ENCODE results near the gene EZR.

EZR gene

DNA sequence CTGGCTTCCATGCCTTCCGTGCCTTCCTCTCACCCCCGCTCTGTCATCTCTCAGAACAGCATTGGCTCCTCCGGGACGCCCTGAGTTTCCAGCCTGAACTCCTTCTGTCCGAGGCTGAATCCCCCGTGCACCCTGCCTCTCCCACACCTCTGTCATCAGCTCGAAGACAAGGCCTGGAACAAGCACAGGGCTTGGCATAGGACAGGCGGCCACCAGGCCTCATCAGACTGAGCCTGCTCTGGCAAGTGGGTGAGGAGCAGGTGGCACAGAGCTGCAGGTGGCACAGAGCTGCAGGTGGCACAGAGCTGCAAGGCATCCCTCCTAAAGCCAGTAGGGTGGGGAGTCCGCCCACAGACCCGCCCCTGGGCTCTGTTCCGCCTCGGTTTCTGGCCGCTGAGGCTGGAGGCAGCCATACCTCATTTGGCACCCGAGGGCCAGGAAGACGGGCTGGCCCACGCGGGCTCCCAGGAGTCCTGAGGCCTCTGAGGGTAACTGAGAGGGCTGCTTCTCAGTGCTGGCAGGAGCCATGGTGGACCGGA, 60.2 kb downstream of the EZR start:
- DNase-seq, result no peak

GRCh38 chr6:158758451-158758860, 60.7 kb downstream of the EZR start:
- no peak for DNase-seq

- DNase-seq, result no peak
These were observed 61.4 kb downstream of the EZR start for GRCh38 chr6:158757753-158758090.

DNA sequence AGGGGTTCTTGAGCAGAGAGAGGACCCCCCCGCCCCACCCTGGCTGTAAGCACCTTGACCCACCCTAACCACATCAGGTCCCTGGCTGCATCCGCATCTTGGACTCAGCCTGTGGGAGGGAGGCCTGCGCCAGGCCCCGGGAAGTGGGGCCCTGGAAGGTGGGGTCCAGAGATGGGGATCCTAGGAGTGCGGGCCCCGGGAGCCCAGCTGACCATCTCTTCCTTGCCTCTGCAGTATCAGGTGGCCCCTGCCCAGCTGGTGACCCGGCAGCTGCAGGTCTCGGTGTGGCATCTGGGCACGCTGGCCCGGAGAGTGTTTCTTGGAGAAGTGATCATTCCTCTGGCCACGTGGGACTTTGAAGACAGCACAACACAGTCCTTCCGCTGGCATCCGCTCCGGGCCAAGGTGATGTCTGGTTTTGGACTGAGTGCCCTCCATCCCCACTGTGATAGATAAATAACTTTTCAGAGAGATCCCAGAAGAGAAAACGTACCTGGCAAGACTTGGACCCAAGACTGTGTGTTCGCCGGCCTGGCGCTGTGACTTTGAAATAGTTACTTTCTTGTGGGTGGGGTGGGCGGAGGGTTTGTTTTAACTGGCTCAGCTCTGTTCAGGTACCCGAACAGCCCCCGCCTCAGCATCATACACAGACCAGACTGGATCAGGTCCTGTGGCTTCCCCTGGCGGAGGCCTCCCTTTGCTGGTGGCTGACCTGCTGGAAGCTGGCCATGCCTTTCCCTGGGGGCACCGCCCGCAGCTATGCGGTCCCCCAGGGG, 62.0 kb downstream of the EZR start:
- no peak for DNase-seq

DNA sequence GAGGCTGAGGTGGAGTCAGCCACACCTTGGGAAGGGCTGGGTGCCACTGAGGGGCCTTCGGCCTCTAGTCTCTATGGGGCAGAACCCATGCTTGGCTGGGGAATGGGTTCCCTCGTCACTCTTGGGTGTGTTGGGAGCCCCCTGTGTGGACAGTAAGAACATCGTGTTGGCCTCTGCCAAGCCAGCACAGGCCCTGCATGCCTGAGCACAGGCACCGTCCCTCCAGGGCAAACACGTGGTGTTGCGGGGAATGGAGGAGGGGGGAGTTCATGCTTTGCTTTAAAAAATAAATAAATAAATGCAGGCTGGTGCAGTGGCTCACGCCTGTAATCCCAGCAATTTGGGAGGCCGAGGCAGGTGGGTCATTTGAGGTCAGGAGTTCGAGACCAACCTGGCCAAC, 63.0 kb downstream of the EZR start:
- DNase-seq, result no peak

DNA sequence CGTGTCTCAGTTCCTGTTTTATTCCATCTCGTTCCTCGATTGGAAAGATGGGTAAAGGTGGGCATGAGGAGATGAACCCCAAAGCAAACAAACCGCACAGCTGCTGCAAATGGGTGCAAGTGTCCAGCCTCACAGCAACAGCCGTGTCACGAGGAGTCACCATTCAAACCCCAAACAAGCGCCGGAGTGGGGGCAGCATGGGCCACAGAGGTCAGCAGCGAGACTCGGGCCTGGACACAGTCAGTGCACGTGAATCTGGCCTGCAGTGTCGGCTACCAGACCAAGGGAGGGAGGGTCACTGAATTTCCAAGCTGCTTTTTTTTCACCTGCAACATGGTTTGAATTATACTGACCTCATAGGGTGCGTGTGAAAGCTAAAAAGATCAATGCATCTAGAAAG, 63.5 kb downstream of the EZR start:
- no peak for DNase-seq

GRCh38 chr6:158754738-158755137, 64.4 kb downstream of the EZR start:
- no peak for DNase-seq

- DNase-seq, result no peak
These were observed 65.4 kb downstream of the EZR start for GRCh38 chr6:158753811-158754210.

- no peak for DNase-seq
These were observed 66.6 kb downstream of the EZR start for GRCh38 chr6:158752613-158753012.

DNA sequence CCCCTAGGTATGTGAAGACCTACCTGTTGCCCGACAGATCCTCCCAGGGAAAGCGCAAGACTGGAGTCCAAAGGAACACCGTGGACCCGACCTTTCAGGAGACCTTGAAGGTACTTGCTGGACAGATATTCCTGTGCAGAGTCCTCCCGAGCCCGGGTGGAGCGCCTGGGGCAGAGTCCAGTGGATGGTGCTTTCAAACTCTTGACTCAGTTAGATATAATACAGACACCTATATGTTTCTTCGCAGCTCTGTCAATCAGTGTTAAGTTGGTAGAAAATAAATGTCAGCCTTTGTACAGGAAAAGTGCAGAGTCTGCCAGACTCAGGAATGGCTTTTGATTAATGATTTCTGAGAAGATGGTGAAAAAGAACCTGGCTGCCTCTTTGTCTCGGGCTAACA, 67.2 kb downstream of the EZR start:
- DNase-seq, result no peak

DNA sequence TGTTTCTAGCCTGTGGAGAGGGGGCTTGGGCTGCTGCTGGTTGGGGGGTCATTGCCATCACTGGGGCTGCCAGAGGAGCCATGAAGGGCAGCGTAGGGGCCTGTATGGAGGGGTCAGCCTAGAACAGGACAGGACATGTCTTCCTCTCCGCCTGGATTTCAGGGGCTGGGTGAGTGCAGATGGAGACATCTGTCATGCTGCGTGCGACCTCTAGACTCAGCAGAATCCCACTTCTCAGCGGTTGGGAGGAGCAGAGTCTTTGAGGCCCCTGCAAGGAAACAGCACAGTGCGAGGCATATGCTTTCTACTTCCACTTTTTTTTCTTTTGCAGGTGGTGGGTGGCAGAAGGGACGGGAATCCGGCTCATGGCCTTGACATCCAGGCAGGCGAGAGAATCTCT, 67.9 kb downstream of the EZR start:
- no peak for DNase-seq

DNA sequence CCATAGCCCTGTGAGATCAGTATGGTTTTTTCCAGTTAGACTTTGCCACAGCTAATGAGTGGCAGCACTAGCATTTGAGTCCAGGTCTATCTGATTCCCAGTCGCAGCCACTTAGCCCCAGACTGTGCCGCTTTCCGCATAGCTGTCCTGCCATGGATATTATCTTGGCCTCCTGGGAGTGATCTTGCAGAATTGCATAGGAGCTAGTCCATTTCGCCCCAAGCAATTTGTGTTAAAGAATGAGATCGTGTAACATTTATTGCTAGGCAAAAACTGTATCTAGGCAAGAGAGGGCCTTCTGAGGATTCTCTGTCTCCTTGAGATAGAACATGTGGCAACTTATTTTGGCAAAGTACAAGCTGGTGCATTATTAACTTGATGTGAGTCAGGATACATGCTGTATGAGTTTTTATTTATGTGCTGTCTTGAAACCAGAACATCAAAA, 74.2 kb downstream of the EZR start:
- no peak for DNase-seq

- no peak for DNase-seq
These were observed 76.0 kb downstream of the EZR start for GRCh38 chr6:158743033-158743651.

DNA sequence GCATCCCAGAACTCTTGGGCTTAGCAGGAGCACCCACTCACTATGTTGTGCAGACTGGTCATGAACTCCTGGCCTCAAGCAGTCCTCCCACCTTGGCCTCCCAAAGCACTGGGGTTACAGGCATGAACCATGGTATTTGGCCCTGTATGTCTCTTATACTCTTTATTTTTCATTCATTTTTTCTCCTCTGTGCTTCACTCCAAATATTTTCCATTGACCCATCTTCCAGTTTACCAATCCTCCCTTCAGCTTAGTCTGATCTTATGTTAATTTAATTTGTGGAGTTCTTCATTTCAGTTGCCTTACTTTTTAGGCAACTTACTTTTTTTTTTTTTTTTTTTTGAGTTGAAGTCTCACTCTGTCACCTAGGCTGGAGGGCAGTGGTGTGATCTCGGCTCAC, 79.5 kb downstream of the EZR start:
- DNase-seq, result no peak

DNA sequence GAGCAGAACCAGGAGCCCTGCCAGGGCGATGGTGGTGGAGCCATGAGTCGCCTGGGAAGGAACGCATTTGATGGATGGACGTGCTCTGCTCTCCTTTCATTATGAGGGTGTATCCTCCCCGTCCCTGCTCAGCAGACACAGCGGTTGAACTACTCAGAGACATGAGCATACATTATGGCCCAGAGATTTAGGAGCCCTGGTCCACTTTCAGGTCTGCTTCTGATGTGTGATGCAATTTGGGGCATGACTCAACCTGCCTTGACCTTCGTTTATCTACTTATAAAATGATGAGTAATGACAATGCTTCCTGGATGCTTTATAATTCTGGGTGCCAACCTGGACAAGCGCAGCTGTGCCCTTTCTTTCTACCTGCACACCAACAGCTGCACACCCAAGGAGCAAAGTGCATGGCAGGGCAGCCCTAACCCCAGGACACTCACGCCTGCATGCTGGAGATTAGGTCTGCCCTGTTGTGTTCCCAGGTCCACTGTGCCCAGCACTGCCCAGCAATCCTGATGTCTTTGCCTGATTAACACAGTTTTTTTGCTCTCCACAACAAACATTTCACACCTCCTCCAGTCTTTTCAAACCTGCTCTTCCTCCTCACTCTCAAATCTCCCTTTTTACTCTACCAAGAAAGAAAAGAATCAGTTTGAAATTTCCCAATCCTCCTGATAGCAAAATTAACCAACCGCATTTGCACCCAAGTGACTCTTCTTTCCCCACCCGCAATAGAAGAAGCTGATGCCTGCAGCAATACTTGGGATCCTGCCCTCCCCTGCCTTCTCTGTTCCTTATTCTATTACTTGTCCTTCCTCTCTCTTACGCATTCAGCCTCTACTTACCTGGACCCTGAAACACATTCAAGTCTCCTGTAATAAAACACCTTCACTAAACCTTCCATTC, 81.2 kb downstream of the EZR start:
- no peak for DNase-seq

DNA sequence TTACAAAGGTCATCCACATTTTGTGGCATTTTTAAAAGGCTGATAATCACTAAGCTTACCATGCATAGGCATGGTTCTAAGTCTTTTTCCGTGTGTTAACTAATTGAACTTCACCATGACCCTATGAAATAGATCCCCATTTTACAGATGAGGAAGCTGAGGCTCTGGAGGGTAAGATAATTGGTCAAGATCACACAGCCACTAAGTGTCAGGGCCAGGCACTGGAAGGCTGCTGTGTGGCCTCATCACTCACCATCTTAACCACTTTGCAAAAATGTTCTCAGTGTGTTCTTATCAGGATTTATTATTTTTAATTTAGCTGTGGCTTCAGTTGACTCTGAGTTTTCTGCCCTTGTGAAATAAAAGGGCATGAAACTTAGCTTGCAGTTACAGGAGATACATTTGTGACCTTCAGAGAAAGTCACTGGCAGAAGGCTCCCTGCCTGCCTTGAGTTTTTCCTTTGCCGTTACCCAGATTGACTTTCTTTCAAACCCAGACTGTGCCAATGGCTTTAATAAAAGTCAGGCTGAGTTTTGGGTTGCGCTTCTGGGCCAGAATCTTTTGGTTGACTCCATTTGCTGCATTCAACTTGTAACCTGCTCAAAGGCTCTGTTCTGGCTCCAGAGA, 82.0 kb downstream of the EZR start:
- no peak for DNase-seq

- no peak for DNase-seq
These were observed 84.2 kb downstream of the EZR start for GRCh38 chr6:158735009-158735408.

DNA sequence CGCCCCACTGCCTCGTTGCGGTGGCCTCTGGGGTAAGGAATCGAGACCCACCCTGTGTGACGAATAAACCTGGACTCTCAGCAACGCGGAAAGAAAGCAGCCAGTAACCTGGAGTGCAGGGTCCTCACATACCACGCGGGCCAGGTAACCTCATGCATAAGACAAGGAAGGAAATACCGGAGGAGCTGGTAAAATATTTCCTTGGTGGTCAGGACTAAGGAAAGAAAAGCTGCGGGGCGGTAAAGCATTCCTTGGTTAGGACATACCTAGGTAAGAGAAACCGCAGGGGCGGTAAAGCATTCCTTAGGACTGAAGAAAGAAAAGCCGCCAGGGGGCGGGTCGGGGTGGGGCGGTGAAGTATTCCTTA, 88.6 kb downstream of the EZR start:
- no peak for DNase-seq

DNA sequence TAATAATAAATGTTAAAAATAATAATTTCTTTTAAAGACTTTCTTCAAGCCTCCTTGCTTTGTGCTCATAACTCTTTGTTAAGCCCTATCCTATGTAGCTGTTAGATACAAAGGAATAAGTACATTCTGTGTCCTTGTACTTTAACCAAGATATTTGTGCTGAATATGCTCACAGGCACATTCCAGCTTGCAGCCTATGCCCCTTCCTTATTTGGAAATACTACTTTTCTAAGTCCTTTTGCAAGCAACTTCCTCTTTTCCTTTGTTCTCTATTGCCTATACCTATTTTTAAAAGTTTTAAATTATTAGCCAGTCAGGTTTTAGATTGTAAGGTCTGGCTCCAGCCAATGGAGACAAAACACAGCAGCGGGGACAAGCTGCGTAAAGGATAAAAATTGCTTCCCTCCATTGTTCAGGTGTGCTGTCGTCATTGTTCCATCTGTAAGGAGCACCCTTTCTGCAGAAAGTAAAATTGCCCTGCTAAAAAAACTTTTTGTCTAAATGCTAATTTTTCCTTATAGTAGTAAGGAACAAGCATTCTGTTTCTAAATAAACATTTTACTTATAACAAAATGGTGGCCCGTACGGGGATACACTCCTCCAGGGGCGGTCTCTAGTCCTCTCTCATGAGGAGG, 89.1 kb downstream of the EZR start:
- DNase-seq, result peak; percentile 45 to 68

DNA sequence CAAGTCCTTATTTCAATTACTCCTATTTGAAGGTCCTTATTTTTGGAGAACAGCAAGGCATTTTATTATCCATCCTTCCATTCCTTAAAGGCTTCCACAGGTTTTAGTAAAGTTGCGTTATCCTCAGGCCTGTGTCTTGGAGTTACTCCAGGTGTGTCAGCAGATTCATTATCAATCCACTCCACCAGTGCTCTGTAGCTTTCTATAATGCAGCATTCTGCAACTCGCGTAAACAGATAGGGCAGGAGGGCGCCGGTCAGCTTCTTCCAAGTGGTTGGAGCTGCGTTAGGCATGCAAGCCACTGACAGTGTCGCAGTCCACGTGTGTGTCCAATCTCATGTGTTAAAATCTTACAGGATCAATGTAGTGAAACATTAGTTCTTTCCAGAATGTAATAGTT, 93.5 kb downstream of the EZR start:
- no peak for DNase-seq

- no peak for DNase-seq
These were observed 96.9 kb downstream of the EZR start for GRCh38 chr6:158722176-158722729.

DNA sequence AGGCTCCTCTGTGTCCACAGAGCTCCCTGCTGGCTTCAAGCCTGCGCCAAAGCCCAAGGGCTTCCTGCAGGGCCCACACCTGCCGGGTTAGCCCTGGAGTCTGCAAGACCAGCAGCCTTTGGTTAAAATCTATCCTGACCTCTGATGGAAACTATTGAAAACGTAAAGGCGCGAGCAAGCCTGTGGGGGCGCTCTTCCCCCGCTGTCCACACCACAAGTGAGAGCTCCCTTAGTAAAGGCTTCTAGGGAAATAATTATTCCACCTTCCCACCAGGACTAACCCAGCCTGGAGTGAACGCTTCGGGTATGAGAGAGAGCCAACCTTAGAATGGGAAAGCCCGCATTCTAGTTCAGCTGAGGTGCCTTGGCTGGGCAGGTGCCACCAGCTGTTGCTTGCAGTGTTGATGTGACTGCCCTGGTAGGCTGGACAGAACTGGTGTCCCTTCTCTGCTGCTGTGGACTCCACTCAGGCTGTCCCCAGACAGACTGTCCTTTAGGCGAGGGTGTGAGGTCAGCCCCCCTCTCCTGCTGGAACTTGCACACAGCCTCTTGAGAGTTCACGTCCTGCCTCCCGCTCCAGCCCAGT, 100.6 kb downstream of the EZR start:
- peak in 1 of 2 experiments; percentile 15 for DNase-seq

All from AML-193 (cell line).